Stimulated activated CD4-positive, alpha-beta T cell treated with anti-CD3 and anti-CD28 coated beads, Interleukin-2, amount 100 ng/mL, for 24 hours (primary cell): ENCODE data around the gene CWF19L2.
"Not testable (repeated sequence)": the region's sequence is repeated elsewhere in the genome, so short reads cannot be mapped to it uniquely, and the experiment has no call there.

Source experiments
- DNase-seq, 2 donors: peaks; one replicate each; pipeline ENCODE4 v3.0.0-alpha.2; 2020

CWF19L2 gene

DNA sequence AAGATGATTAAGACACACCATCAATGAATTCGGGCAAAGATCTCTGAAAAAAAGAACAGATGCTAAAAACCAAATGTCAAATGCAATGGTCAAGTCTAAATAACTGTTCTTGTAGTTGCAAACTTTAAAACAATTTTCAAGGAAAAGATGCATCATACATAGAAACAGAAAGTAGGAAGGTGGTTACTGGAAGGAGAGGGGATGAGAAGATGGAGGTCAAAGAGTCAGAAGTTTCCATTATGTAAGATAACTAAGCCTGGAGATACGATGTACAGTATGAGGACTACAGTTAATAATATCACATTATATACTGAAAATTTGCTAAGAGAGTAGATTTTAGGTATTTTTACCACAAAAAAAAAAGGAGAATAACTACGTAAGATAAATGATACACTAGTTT is 27.1 kb downstream of the CWF19L2 start:
- DNase-seq: no peak

DNA sequence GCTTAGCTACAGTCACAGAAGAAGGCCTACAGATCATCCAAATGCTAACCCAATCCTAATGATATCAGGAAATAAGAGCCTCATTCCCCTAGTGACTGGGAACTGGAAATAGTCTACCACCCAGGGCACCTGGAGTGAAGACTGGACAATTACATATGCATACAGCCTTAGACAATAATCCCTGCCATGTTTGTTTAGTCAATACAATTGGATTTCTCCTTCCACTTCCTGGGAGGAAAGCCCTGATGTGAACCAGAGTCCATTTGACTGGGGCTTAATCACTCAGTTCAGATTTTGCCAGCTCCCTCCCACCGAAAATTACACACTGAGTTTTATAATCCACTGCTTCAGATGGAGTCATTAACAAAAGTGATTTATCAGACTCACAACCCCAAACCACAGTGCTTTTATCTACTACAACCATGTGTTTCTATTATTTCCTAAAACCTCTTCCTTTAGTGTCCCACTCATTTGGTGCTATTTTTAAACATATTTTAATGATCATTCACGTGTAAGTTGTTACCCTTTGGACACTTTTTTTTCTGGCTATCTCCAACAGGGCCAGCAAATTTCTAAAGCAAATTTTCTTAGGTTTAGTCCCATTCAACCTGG is 29.9 kb downstream of the CWF19L2 start:
- no peak for DNase-seq

DNA sequence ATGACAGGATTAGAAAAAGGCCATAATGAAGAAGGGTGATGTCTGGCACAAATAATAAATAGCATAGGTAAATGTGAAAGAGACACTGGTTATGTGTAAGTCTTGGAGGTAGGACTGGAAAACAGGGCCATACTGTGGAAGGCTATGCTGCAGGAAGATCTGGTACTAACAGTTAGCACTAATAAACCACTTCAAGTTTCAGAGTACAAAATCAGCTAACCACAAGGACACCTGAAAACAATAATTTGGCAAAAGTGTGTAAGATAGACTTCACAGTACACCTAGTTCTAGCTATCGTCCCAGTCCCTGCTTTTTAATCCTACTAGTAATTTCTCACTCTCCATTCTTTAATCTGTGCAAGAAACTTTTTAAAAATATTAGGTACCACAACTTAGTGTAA is 44.3 kb downstream of the CWF19L2 start:
- no peak for DNase-seq

DNA sequence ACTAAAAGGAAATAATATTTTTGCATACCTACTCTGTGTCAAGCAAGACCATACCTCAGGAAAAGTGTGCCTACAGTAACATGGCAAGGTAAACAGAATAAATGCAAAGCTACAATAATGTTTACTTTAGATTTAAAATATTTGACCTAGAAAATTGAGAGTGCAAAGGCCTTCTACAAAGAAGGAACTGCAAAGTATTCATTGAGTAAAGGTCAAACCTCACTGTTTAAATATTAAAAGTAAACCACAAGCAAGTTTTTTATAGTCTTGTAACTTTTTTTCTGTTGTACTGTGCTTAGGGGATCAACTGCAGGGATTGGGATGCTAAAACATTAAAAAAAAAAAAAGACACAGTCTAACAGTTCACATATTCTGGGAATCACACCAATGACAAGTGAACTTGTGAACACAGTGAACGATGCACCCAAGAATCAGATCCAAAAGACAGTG is 48.8 kb downstream of the CWF19L2 start:
- no peak for DNase-seq

DNA sequence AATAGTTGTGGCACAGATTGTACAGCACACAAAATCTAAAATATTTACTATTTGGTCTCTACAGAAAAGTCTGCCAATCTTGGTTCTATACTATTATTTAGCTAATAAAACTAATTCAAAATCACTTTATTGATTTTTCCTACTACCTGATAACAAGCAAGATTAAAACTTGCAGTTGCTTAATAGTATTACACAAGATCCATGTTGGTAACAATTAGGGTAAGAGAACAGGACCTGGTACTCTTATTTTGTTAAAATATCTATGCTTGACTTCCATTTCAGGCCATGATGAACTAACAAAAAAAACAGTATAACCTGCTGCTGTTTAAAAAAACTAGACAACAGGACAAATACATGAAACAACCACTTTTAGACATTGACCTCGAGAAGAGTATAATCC is 52.4 kb downstream of the CWF19L2 start:
- DNase-seq: no peak

DNA sequence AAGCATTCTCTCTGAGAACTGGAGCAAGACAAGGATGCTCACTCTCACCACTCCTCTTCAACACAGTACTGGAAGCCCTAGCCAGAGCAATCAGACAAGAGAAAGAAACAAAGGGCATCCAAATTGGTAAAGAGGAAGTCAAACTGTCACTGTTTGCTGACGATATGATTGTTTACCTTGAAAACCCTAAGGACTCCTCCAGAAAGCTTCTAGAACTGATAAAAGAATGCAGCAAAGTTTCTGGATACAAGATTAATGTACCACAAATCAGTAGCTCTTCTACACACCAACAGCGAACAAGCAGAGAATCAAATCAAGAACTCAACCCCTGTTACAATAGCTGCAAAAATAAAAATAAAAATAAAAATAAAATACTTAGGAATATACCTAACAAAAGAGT is 56.5 kb downstream of the CWF19L2 start:
- not testable (repeated sequence) for DNase-seq

DNA sequence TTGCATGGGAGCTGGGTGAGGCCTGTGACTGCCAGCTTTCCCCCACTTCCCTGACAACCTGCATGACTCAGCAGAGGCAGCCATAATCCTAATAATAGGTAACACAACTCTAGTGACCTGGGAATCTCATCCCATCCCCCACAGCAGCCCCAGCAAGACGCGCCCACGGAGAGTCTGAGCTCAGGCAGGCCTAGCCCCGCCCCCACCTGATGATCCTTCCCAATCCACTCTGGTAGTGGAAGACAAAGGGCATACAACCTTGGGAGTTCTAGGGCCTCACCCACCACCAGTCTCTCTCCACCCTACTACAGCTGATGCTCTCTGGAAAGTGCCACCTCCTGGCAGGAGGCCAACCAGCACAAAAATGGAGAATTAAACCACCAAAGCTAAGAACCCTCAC is 60.3 kb downstream of the CWF19L2 start:
- DNase-seq: no peak

DNA sequence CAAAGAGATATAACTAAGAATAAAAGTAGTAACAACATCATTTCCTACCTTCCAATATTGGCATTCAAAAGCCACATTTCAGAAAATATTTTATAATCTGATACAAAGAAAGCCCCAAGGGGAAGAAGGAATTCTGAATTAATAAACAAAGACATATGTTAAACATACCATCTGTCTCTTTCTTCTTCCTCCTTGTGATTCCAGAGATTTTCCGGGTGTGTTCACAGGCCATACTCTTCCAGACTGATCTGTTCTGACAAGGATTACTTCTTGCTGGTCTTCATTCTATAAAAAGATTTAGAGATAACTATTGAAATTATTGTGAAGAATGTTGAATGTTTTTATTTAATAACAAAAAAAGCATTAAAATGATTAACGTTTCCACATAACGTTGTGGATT is 65.0 kb downstream of the CWF19L2 start:
- no peak for DNase-seq

DNA sequence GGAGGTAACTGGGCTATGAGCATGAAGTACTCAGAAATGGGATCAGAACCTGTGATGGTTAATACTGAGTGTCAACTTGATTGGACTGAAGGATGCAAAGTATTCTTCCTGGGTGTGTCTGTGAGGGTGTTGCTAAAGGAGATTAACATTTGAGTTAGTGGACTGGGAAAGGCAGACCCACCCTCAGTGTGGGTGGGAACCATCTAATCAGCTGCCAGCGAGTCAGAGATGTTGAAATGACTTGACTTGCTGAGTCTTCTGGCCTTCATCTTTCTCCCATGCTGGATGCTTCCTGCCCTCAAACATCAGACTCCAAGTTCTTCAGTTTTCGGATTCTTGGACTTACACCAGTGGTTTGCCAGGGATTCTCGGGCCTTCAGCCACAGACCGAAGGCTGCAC is 66.9 kb downstream of the CWF19L2 start:
- not testable (repeated sequence) for DNase-seq

DNA sequence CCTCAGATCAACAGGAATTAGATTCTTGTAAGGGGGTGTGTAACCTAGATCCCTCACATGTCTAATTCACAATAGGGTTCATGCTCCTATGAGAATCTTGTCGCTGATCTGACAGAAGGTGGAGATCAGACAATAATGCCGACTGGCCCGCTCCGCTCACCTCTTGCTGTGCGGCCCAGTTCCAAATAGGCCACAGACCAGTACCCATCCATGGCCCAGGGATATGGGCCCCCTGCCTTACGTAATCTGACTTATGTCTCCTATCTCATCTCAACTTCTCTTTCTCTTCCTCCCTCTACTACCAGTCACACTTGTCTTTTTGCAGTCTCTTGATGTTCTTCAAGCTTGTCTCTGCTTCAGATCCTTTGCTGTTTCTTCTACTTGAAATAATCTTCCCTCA is 70.0 kb downstream of the CWF19L2 start:
- DNase-seq: no peak

DNA sequence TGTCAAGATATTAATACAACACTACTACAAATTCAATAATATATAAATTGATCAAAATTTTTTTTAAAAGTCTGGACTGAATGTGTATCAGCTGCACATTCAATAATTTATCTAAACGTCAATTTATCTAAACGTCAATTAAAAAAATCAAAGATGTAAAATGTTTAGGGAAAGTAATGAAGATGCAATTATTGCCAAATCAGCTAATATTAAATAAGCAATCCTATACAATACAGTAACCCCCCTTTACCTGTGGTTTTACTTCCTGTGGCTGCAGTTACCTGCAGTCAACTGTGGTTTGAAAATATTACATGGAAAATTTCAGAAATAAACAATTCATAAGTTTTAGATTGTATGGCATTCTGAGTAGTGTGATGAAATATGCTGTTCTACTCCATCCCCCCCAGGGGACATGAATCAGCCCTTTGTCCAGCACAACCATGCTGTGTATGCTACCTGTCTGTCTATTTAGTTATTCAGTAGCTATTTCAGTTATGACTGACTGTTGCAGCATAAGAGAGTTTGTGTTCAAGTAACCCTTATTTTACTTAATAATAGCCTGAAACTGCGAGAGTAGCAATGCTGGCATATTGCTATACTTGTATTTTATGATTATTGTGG is 72.2 kb downstream of the CWF19L2 start:
- DNase-seq: no peak

DNA sequence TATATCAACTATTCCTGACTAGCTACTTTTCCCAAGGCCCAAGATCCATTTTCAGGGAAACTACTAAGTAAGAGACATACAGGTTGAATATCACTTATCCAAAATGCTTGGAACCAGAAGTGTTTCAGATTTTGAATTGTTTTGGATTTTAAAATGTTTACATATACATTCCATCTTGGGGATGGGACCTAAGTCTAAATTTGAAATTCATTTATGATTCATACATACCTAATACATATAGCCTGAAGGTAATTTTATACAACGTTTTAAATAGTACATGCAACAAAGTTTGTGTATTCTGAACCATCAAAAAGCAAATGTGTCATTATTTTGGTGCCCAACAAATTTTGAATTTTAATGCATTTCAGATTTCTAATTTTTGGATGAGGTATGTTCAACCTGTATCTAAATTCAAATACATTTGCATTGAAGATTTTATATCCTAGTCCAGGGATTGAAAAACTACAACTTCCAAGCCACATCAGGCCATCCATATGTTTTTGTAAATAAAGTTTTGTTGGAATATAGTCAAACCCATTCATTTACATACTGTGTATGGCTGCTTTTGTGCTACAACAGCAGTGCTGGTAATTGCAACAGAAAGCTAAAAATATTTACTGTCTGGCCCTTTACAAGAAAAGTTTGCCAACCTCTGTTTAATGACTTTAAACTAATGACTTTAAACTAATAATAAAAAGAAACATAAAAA is 73.3 kb downstream of the CWF19L2 start:
- no peak for DNase-seq

DNA sequence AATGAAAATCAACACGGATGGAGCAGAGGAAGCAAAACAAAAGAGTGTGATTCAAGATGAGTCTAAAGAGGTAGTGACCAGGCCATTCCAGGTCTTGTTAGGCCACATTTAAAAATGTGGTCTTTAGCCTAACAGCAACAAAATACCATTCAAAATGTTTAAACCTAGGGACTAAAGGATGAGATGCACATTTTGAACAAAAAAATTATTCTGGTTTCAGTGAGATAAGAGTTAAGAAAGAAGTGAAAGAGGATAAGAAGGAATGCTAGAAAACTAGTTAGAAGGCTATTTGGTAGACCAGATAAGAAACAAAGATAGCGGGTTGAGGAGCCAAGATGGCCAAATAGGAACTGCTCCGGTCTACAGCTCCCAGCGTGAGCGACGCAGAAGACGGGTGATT is 85.2 kb downstream of the CWF19L2 start:
- DNase-seq: no peak

DNA sequence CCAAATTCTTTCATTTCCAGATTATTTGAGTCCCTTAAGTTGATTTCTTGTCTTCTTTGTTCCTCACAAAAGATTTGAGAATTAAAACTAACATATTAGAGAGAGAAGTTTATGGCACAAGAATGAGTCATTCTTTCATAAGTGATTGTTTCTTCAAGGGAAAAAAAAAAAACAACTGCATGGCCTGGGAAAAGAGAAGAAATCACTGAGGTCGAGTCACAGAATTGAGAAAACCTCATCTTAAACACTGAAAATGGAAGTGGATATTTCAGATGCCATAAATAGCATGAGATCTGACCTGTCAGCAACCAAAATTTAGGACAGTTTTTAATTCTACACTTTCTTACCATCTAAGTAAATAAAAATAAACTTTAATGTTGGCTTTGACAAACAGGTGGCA is 87.2 kb downstream of the CWF19L2 start:
- DNase-seq: no peak

DNA sequence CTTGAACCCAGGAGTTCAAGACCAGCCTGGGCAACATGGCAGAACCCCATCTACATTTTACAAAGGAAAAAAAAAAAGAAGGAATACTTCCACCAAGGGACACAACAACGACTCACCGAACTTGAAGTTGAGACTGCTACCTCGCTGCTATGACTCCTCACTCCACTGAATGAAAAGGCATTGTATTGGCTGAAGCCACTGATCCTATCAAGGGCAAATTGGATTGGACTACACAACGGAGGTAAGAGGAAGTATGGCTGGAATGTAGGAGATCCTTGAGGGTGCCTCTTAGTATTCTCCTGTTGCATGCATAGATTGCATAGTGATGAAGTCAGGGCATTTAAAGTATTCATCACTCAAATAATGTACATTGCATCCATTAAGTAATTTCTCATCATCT is 97.9 kb downstream of the CWF19L2 start:
- no peak for DNase-seq

DNA sequence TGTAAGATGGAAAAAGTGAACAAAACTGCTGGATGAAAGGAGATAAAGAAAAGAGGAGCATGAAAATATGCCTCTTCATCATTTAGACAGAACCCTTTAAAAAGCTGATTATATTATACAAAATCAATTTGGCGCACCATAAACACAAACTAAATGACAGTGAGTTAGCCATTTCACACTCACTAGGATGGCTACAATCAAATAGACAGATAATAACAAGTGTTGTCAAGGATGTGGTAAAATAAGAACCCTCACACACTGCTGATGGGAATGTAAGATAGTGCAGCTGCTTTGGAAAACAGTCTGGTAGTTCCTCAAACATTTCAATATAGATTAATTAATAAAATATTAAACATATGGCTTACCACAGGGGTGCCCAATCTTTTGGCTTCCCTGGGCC is 99.7 kb downstream of the CWF19L2 start:
- no peak for DNase-seq

DNA sequence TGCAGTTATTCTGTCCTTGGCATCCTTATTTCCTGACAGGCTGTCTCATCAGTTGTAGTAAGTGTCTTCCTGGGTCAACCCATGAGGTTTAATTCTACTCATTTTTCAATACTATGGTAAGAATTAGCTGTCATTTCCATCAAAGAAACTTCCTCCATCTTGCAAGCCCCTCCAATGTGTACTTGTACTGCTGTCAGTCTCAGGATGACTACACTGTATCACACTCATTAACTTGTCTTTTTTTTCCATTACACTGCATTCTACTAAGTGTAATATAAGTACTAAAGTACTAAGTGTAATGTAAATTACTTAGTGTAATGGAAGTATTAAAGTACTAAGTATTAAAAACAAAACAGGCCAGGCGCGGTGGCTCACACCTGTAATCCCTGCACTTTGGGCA is 102.8 kb downstream of the CWF19L2 start:
- DNase-seq: no peak

DNA sequence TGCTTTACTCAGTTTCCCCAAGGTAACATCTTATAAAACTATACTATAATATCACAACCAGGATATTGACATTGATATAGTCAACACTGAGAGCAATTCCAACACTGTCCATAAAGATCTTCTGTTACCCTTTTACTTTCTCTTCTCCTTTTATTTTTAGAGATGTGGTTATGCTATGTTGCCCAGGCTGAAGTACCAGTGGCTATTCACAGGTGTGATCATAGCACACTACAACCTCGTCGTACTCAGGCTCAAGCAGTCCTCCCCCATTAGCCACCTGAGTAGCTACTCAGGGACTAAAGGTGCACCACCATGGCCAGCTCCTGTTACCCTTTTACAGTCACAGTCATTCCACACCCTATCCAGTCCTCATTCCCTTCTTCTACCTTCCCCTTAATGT is 119.7 kb downstream of the CWF19L2 start:
- no peak for DNase-seq

DNA sequence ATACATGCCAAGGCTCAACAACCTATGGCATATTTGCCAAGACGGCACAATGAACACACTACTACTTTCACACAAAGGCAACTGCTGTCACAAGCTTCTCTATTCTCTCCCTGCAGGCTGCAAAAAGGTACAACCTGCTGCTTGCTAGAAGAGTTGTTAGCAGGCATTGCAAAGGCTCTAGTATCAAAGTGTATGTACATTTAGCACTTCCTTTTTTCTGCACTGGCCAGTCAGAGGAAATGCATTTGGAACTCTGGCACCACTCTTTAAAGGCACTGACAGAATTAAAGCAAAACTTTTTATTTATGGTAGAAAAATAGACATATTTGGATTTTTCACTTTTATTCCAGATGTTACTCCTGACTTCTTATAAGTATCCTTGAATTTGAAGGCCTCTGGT is 125.9 kb downstream of the CWF19L2 start:
- DNase-seq: no peak

DNA sequence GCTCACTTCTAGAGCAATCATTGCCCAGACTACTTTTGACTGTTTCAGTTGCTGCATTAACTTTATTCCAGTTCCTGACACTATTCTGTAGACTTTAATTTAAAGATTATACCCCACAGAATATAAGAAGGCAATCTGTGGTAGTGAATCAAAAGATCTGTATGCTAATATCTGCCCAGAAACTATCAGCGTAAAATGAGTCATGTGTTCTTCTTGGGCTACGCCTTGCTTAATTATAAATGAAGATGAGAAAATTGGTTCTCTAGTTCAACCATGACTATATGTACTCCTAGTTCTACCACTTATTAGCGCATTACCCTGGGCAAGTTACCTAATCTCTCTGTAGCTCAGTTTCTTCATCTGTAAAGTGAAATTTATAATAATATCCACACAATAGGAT is 128.5 kb downstream of the CWF19L2 start:
- DNase-seq: no peak

DNA sequence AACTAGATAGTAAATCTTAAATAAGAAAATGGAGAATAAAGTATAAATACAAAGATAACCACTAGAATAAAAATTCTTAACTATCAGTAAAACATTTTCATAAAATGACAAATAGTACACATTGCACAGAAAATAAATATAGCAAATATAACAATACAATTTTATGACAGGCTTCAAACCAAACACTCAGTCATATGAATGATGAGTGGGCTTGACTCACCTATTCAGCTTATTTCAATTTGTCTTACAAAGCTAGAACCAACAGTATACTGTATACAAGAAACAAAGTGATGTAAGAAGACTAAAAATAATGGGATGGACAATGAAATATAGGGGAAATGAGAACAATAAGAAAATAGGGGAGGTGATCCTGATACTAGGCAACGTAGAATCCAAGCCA is 141.2 kb downstream of the CWF19L2 start:
- DNase-seq: no peak

DNA sequence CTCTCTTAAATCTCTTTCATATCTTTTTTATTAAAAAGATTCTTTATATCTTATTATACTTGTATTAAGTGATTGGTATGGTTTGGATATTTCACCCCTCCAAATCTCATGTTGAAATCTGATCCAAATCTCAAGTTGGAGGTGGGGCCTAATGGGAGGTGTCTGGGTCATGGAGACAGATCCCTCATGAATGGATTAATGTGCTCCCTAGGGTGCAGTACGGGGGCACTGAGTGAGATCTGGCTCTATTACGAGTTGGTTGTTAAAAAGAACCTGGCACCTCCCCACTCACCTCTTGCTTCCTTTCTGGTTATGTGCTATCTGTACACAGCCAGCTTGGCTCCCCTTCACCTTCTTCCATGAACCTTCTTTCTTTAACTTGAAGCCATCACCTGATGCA is 149.6 kb downstream of the CWF19L2 start:
- DNase-seq: no peak

DNA sequence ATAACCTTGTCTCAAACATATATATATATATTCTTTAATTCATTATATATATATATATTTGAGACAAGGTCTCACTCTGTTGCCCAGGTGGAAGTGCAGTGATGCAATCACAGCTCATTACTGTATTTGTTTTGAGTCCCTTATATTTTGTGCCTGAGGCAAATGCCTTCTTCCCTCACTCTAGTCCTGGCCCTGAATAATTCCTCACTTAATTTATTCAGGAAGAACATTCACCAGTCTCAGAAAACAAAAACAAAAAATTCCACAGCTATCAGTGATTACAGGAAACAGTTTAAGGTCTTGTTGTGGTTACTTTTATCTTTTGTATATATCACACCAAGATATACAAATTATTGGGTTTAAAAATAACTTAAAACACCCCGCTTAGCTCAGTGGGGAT is 155.7 kb downstream of the CWF19L2 start:
- no peak for DNase-seq

DNA sequence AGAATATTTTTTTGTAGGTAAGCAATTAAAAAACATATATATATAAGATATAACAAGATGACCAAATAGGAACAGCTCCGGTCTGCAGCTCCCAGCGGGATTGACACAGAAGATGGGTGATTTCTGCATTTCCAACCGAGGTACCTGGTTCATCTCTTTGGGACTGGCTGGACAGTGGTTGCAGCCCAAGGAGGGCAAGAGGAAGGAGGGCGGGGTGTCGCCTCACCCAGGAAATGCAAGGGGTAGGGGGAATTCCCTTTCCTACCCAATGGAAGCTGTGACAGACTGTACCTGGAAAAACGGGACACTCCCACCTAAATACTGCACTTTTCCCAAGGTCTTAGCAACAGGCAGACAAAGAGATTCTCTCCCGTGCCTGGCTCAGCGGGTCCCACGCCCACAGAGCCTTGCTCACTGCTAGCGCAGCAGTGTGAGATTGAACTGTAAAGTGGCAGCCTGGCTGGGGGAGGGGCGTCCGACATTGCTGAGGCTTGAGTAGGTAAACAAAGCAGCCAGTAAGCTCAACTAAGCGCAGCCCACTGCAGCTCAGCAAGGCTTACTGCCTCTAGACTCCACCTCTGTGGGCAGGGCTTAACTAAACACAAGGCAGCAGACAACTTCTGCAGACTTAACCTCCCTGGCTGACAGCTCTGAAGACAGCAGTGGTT is 163.8 kb downstream of the CWF19L2 start:
- no peak for DNase-seq
